GM12801 (cell line): ENCODE results near the gene C21orf91.

Source experiments
- CTCF ChIP-seq: IDR thresholded peaks from one replicate; pipeline ENCODE4 v1.5.1; 2011; ENCODE audit warnings: control low read depth; ENCODE audit not compliant: insufficient read length; ENCODE audit errors: extremely low read depth

Gene C21orf91

GRCh38 chr21:17783003-17783402 lies 36.2 kb downstream of the C21orf91 start:
- no peak for TF ChIP-seq CTCF

GRCh38 chr21:17782051-17782450 lies 37.1 kb downstream of the C21orf91 start:
- TF ChIP-seq CTCF, result no peak

GRCh38 chr21:17781524-17781923 lies 37.6 kb downstream of the C21orf91 start:
- TF ChIP-seq CTCF, result no peak

GRCh38 chr21:17780539-17780938 lies 38.6 kb downstream of the C21orf91 start:
- no peak for TF ChIP-seq CTCF

GRCh38 chr21:17779980-17780379 lies 39.2 kb downstream of the C21orf91 start:
- no peak for TF ChIP-seq CTCF

- no peak for TF ChIP-seq CTCF
These were observed 39.7 kb downstream of the C21orf91 start for GRCh38 chr21:17779496-17779895.

GRCh38 chr21:17777072-17777765 lies 41.9 kb downstream of the C21orf91 start:
- no peak for TF ChIP-seq CTCF
